Measurements from ENCODE around the gene UGGT2.

UGGT2 gene, protein sequence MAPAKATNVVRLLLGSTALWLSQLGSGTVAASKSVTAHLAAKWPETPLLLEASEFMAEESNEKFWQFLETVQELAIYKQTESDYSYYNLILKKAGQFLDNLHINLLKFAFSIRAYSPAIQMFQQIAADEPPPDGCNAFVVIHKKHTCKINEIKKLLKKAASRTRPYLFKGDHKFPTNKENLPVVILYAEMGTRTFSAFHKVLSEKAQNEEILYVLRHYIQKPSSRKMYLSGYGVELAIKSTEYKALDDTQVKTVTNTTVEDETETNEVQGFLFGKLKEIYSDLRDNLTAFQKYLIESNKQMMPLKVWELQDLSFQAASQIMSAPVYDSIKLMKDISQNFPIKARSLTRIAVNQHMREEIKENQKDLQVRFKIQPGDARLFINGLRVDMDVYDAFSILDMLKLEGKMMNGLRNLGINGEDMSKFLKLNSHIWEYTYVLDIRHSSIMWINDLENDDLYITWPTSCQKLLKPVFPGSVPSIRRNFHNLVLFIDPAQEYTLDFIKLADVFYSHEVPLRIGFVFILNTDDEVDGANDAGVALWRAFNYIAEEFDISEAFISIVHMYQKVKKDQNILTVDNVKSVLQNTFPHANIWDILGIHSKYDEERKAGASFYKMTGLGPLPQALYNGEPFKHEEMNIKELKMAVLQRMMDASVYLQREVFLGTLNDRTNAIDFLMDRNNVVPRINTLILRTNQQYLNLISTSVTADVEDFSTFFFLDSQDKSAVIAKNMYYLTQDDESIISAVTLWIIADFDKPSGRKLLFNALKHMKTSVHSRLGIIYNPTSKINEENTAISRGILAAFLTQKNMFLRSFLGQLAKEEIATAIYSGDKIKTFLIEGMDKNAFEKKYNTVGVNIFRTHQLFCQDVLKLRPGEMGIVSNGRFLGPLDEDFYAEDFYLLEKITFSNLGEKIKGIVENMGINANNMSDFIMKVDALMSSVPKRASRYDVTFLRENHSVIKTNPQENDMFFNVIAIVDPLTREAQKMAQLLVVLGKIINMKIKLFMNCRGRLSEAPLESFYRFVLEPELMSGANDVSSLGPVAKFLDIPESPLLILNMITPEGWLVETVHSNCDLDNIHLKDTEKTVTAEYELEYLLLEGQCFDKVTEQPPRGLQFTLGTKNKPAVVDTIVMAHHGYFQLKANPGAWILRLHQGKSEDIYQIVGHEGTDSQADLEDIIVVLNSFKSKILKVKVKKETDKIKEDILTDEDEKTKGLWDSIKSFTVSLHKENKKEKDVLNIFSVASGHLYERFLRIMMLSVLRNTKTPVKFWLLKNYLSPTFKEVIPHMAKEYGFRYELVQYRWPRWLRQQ (N-terminal part only)

DNA sequence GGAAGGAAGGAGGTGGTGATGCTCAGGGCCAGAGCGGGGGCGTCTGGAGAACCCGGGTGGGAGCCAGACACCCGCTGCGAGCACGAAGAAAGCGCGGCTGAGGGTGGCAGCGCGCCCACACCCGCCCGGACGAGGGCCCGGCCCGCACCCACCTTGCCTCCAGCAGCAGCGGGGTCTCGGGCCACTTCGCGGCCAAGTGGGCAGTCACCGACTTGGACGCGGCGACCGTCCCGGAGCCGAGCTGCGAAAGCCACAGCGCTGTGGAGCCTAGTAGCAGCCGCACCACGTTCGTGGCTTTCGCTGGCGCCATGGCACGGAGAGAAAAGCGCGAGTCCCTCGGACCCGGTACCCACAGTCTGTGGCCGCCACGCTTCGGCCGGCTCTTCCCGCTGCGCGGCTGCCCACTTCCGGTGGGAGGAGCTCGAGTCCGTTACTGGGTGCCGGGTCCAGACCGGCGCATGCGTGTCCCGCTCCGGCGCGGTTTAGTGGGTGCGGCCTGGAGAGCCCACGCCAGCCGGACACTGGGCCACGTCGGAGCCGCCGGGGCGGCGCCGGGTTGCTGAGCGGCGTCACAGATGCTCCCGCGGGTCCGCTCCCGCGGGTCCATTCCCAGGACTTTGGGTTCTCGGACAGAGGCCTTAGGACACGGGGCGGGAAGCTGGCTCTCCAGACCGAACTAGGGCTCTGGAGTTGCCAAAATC, at the start of gene UGGT2:
TSS of gene UGGT2 (minus strand) at position 399 of the 701 bp plus-strand sequence. CDS start at position 310, 89 bp downstream.
- FAIRE-seq = no peak
- peak; percentile 81 for DNase-seq (ENCODE audit: low spot score)

DNA sequence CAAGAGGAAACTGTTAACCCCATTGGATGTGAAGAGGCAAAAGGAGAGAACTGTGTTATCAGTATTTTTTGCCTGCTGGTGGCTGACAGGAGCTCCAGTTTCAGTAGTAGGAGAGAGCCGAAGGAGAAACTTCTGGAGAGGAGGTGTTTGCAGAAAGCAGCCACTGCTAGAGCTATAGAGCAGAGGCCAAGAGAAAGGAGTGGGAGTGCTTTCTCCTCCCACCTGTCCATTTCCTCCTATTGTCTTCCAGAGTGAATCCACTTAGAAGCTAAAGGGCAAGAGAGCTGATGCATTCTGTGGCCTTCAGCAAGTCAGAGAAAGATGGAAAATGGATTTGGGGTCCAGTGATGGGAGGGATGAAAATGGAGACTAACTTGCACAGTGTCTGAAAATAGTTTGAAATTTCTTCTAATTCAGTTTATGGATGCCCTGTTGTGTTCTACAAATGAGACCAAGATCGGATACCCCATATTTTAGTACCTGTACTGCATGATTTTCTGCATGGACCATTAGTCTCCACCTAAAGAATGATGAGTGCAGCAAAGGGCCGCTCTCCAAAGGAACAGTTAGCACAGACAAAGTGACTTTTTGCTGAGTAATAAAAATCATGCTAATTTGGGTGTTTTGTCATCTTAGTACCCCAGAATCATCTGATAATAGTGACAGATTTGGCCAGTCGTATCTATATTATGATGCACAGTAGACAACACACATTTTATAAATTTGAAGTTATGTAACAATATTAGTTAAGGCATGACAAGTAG, 47.4 kb upstream of the UGGT2 start:
- FAIRE-seq (no peak), DNase-seq (ENCODE audit: low spot score) (no peak)

DNA sequence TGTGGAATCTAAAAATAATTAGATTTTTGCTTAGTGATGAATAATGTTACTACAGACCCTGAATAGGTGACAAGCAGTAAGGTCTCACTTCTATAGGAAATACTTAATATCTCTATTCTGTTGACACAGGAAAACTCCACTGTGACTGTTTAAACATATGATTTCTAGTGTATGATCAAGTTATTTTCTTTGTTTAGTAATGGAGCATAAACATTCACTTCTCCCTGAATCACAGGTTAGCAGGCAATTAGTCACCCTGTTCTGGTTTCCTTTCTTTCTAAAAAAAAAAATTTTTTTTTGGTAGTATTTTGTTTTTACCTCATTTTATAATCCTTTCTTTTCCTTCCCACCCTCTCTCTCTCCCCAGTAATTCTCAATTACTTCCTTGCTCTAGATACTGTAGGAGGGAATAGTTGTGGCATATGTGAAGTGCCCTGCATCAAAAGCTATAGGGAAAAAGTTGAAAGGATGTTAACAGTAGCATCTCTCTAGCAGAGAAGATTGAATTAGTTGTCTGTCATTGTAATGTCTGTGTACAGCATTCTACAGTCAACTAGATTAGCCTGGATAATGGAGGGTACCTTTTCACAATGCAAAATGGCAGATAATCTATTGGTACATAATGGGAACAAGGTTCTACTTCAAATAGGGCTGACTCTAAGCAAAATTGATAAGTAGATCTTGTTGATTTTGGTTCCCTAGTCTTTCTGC, 40.2 kb upstream of the UGGT2 start:
- FAIRE-seq = no peak

DNA sequence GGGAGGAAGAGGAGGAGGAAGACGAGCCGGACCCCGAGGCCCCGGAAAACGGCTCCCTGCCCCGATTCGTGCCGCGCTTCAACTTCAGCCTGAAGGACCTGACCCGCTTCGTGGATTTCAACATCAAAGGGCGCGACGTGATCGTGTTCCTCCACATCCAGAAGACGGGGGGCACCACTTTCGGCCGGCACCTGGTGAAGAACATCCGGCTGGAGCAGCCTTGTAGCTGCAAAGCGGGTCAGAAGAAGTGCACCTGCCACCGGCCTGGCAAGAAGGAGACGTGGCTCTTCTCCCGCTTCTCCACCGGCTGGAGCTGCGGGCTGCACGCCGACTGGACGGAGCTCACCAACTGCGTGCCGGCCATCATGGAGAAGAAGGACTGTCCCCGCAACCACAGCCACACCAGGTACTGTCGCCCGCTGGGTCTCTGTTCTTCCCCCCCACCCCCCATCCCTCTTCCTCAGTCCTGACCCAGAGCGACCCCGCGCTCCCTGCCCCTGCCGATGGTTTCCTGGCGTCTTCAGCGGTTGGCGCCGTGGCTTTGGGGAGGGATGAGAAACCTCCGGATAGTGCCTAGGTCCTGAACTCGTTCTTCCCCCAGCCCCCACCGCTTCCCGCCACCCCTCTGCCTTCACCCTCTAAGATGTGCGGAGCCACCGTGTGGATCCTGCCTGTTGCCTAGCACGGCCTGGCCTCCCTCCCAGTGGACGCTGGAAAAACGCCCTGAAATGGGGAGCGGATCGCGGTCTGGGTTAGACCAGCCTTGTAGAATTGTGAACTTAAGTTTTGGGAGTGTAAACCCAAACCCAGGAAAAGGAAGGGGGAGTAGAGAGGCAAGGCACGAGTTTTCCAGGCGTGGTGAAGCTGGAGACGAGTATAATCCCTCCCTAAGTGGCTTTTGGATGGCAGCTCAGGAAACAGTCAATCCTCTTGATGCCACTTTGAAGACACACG, 38.2 kb upstream of the UGGT2 start:
- no peak for FAIRE-seq
- DNase-seq (ENCODE audit: low spot score) = no peak

More for the DNA sequence above, 40.2 kb upstream of the UGGT2 start:
- no peak for DNase-seq (ENCODE audit: low spot score)

DNA sequence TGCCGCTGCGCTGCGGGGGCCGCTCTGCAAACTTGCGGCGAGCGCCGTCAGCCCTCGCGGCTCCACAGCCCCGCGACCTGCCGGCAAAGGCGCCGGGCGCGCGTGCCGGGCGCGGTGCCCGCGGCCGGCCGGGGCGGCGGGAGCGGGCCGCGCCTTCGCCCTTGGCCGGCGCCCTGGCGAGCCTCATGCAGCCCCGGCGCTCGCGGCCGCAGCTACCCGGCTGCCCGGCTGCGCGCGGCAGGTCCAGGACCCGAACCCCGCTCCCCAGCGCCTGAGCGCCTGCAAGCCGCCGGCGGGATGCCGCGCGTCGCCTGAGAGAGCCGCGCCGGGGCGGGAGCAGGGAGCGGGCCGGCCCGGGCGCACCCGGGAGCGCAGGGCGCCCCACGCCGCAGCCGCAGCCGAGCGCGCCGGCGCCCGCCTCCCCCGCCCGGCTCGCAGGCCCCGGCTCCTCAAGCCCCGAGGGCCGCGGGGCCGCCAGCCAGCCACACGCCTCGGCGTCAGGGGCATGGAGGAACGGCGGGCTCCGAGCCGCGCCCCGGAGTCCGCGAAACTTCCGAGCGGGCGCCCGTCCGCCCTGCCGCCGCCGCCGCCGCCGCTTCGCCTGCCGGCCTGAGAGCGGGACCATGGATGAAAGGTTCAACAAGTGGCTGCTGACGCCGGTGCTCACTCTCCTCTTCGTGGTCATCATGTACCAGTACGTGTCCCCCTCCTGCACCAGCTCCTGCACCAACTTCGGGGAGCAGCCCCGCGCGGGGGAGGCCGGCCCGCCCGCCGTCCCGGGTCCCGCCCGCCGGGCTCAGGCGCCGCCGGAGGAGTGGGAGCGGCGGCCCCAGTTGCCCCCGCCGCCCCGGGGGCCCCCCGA, 37.3 kb upstream of the UGGT2 start:
- no peak for FAIRE-seq
- DNase-seq (ENCODE audit: low spot score) = no peak

DNA sequence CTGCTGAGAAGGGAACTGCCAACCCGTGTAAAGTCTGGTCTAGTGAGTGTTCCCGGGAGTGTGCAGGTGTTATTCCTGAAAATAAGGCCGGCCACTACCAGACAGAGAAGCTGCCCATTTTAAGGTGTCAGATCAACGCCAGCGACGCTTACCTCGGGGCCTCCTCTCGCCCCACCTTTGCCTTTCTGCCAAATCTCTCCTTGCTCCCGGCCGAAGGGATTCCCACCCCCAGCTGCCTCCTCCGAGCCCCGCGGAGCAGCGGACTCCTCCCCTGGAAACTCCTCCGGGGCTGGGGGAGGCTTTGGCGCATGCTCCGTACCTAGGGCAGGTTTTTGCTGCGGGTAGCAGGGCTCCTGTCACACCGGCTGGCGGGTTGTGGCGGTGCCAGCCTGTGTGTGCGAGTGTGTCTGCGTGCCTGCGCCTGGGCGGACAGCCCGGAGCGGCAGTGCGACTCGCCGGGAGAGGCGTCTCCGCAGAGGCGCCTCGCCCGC, 36.6 kb upstream of the UGGT2 start, which contains the start of gene HS6ST3:
TSS of gene HS6ST3 (plus strand) at position 359 of the 491 bp plus-strand sequence.
- DNase-seq (ENCODE audit: low spot score) (no peak), FAIRE-seq (no peak)

DNA sequence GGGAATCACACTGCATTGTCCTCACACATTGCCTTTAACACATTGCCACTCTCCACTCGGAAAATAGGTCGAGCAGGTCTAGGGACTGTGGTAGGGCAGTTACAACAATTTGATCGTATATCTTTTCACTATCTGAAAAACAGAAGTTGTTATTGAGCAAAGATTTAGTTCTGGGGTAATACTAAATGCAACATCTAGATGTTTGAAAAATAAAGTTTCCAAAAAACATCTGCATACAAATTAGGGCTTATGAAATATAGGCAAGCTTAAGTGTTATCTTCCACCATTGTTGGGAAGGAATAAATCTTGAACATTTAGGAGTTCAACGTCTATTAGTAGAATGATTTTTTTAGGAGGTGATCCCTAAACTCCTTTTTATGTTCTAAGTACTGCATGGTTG, 35.9 kb upstream of the UGGT2 start:
- no peak for DNase-seq (ENCODE audit: low spot score)
- FAIRE-seq = no peak

DNA sequence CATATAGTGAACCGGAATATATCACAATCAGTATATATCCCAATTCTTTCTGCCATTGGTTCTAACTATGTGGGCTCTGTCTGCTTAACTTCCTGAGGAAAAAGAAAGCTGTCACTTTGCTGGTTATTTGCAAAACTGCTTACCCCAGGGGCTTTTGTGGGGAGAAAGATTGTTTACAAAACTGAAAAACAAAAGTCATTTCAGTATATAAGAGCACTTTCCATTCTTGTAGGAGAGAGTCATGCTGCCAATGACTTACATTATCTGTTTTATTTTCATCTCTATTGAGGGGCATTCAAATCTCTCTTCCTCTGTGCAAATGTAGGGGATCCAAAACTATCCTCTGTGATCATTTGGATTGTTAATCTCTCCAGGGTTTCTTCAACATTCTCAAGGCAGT, 33.5 kb upstream of the UGGT2 start:
- DNase-seq (ENCODE audit: low spot score) (no peak), FAIRE-seq (no peak)

DNA sequence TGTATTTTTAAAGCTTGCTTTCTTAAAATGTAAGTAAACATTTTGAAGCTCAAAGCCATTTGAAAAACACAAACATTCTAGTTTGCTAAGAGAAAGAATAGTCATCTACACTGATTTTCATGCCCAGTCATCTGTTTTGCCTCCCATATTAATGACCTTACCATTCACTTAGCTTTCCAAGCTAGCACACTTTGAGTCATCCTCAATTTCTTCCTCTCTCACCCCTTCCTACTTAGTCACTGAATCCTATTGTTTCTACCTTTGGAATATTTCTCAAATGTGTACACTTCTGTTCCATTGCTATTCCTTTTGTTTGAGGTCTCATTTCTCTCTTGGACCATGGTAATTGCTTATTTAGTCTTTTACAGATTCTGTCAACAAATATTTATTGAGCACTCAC, 29.4 kb upstream of the UGGT2 start:
- FAIRE-seq (no peak), DNase-seq (ENCODE audit: low spot score) (no peak)

DNA sequence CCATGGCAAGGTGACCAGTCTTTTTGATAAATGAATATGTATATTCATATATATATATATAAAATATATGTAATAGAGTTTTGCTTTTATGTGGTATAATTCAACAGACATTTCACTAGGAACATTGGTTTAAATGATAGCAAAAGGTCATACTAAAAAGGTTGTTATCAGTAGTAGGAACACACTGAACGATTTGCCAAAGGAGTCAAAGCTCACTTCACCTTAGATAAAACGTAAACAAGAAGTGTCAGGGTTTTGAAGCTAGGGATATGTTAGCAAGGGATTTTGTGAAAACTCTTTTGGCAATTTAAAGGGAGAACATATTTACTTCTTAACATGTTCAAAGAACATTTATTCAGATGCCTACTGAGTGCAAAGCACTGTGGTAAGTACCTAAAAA, 28.7 kb upstream of the UGGT2 start:
- FAIRE-seq (no peak), DNase-seq (ENCODE audit: low spot score) (no peak)

DNA sequence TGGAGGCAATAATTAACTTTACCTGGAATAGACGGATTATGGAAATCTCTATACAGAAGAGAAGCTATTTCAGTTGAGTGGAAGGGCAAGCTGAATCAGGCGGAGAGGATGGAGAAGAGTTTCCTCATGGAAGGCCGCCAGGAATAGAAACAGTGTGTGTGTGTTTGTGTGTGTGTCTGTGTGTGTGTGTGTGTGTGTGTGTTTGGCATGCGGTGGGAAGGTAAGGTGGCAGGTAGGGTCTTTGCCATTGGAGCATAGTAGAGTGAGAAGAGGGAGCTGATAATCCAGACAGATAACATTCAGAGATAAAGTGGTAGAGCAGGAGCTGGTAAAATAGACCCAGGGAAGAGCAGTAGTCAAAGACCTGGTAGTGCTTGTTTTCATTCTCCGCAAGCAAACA, 27.5 kb upstream of the UGGT2 start:
- DNase-seq (ENCODE audit: low spot score) = no peak
- FAIRE-seq = no peak

DNA sequence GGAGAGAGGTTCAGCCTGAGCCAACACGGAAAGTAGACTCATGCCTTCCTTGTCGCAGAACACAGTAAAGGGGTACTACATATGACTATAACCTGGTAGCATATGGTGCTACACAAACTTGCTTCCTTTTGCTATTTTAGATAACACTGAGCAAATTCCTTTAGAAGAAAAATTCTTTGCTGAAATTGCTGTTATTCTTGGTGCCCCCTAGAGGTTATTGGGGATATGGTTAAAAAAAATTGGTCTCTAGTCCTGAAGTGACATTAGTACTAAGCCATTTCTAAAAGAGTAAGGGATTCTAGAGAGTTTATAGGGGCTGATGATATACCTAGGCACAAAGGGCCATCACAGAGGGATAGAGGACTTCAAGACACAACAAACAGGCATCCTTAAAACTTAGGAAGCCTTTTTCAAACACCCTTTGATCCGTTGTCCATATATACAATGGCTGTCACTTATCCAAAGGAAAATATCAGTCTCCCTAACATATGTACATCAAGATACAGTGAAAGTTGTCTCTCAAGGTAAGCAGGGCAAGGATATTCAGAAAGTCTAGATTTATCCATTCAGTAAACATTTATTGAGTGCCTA, 22.8 kb upstream of the UGGT2 start:
- FAIRE-seq = no peak
- no peak for DNase-seq (ENCODE audit: low spot score)

DNA sequence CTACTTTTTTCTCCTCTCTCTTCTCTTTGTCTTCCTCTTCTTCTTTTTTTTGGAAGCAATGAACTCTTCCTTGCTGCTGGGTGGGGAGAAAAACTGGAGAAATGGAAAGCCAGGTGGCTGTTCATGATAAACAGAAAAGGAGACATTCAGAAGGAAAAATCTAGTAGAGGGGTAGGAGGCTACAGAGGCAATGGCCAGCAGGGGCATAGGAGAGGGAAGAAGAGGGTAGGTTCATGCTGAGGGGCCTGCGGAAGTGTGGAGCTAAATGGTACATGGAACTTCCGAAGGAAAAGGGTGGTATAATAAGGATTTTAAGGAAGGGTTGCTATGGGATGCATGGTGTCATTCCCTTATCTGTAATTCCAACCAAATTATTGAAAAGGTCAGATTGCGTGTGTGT, 19.2 kb upstream of the UGGT2 start:
- FAIRE-seq = no peak
- DNase-seq (ENCODE audit: low spot score) = no peak

DNA sequence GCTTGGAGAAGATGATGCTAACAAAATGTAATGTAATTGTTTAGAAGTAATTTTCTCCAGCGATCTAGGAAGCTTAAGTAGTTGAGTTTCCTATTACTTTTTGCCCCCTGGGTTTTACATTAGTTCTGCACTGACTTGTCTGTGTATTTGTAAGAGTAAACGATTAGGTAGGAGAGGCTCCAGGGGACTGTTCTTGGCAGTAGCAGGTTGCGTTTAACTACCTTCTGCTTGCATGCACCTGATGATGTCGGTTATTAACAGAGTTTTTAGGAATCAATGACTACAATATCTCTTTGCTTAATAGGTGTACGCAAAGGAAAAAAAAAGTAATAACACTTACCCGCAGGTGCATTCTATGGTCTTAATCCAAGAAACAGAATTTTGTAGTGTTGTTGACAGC, 18.3 kb upstream of the UGGT2 start:
- no peak for DNase-seq (ENCODE audit: low spot score)
- FAIRE-seq = no peak

DNA sequence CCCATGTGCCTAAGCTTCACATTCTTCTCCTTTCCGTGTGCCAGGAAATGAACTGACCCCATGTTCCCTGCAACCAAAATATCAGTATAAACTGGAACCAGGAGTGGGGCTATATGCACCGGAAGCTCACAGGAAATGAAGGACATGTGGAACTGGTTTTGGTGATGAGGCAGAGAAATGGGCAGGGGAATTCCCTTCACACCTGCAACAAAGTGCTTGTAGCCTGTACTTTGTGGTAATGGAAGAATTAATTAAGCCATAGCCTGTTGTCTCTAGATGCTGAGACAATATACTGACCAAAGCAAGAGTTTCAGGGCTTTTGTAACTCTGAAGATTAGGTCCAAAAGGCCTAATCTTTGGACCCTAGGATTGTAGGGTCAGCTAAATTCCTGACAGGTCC, 15.5 kb upstream of the UGGT2 start:
- FAIRE-seq = no peak

DNA sequence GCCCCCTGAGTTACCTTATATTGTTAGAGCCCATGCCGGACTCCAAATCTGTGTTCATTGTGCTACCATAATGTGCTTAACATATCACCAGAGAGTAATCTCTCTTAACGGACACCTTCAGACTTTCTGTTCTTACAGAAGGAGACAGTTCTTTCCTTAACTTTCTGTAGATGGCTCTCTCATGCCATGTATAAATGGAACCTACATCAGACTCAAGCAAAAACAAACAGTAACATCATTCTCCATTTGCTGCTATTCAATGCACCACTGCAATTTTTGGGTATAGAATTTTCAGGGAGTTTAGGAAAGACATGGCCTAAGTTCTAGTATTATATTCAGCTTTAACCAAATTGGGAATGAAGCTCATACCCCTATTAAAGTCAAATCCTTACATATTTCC, 12.6 kb upstream of the UGGT2 start:
- FAIRE-seq (no peak), DNase-seq (ENCODE audit: low spot score) (no peak)

More for the DNA sequence above, 15.5 kb upstream of the UGGT2 start:
- no peak for DNase-seq (ENCODE audit: low spot score)

DNA sequence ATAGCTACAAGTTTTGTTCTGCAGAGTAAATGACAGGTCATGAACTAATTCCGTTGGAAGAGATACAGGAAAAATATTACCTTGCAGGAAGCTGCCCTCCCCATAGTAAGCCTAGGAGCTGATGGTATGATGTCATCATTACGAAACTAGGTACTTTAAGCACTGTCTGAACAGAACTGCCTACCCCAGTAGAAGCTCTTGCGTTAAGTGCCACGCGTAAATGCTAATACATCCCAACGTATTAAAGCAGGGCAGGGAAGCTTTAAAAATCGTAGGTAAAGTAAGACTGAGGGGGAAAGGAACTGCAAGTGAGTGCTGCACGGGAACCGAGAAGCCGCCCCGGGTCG, 572 bp downstream of the UGGT2 start:
- peak; percentile 43 for DNase-seq (ENCODE audit: low spot score)
- no peak for FAIRE-seq

All from RCC 7860 (cell line).